BLaER1 treated with 17β-estradiol and CSF1 and Interleukin-3, amounts not matched to agents 10 nM and 100 nM (cell line): ENCODE measurements around the gene GUCY2F.
A peak's percentile ranks its signal among the peaks of the same experiment; 100 is the strongest.

ENCODE experiments used
- H3K27ac ChIP-seq, 11 experiments: shearing (Covaris generic); formaldehyde crosslinking; 2 replicates each; pipeline ENCODE4 v1.8.1; 2022
- H3K27me3 ChIP-seq, 11 experiments: shearing (Covaris generic); formaldehyde crosslinking; 2 replicates each; pipeline ENCODE4 v1.8.1; 2022
- H3K36me3 ChIP-seq, 11 experiments: shearing (Covaris generic); formaldehyde crosslinking; 2 replicates each; pipeline ENCODE4 v1.8.1; 2022
- H3K4me1 ChIP-seq, 10 experiments: shearing (Covaris generic); formaldehyde crosslinking; 2 replicates each; pipeline ENCODE4 v1.8.1; 2022
- H3K4me2 ChIP-seq, 11 experiments: shearing (Covaris generic); formaldehyde crosslinking; 2 replicates each; pipeline ENCODE4 v1.8.1; 2022
- H3K4me3 ChIP-seq, 10 experiments: shearing (Covaris generic); formaldehyde crosslinking; 2 replicates each; pipeline ENCODE4 v1.8.1; 2022
- H3K9ac ChIP-seq, 11 experiments: shearing (Covaris generic); formaldehyde crosslinking; 2 replicates each; pipeline ENCODE4 v1.8.1; 2022
- H3K9me3 ChIP-seq, 11 experiments: shearing (Covaris generic); formaldehyde crosslinking; replicated peaks in 1 of 11; 2 replicates each; pipeline ENCODE4 v1.8.1; 2022
- H4K20me1 ChIP-seq, 11 experiments: shearing (Covaris generic); formaldehyde crosslinking; 2 replicates each; pipeline ENCODE4 v1.8.1; 2022
- Cebpa-rat ChIP-seq, 11 experiments: shearing (Covaris generic); IDR thresholded peaks; 2 replicates each; pipeline ENCODE4 v1.8.1; 2022

Gene GUCY2F

DNA sequence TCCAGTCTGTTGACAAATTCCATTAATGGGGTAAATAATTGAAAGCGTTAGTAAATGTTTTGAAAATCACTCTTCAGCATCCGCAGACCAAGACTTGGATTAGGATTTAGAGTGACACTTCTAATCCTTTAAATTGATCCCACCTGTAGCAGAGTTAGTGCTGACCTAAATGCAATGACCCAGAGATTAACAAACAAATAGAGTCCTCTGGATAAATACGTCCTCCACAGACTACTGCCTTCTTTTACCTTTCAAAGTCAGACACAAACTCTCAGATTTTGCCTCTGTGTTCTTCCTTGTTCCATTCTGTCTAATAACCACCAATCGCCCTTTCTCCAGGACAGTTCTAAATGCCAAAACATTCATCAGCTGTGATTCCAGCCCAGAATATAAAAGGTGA is at the start of gene GUCY2F:
Gene GUCY2F (minus strand): TSS at position 101 of the 400 bp plus-strand sequence. CDS start 6,150 bp downstream, outside the sequence.
- Histone ChIP-seq H3K4me2 (no peak within 1 kb of the TSS), H3K27me3 (peaks cover 79 to 95% (median 86%) of the 10 kb centered on the region in 11 experiments), H3K36me3 (no peaks in the 10 kb centered on the region), H3K27ac (no peak within 1 kb of the TSS), H3K4me1 (peaks cover 0 to 5% (median under 1%) of the 10 kb centered on the region in 10 experiments; a peak in 9 of 20 replicates), H4K20me1 (no peaks in the 10 kb centered on the region), H3K9ac (no peak within 1 kb of the TSS), H3K4me3 (no peak within 1 kb of the TSS), H3K9me3 (no peaks in the 10 kb centered on the region)
- TF ChIP-seq Cebpa-rat (IDR thresholded peaks at IDR 0.05) = no peak

DNA sequence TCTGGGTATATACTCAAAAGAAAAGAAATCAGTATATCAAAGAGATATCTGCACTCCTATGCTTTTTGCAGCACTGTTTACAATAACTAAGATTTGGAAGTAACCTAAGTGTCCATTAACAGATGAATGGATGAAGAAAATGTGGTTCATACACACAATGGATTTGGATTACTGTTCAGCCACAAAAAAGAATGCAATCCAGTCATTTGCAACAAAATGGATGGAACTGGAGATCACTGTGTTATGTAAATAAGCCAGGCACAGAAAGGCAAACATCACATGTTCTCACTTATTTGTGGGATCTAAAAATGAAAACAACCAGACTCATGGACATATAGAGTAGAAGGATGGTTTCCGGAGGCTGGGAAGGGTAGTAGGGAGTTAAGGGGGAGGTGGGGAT is 37.1 kb upstream of the GUCY2F start:
- no peaks in the 10 kb centered on the region for H3K4me1 ChIP-seq
- H3K9ac ChIP-seq = no peak overlapping the region
- H3K27ac ChIP-seq = no peak overlapping the region
- H3K36me3 ChIP-seq = no peaks in the 10 kb centered on the region
- H3K4me3 ChIP-seq = no peak overlapping the region
- no peak overlapping the region for H3K4me2 ChIP-seq
- peaks cover 32 to 67% (median 58%) of the 10 kb centered on the region in 11 experiments for H3K27me3 ChIP-seq
- H4K20me1 ChIP-seq = no peaks in the 10 kb centered on the region
- TF ChIP-seq Cebpa-rat (IDR thresholded peaks at IDR 0.05) = no peak
- H3K9me3 ChIP-seq = no peaks in the 10 kb centered on the region

GRCh38 chrX:109511113-109511512 is 29.2 kb upstream of the GUCY2F start:
- TF ChIP-seq Cebpa-rat (IDR thresholded peaks at IDR 0.05) = no peak
- H3K4me2 ChIP-seq = no peak overlapping the region
- peaks cover 39 to 92% (median 74%) of the 10 kb centered on the region in 11 experiments for H3K27me3 ChIP-seq
- H3K27ac ChIP-seq = no peak overlapping the region
- H4K20me1 ChIP-seq = no peaks in the 10 kb centered on the region
- H3K36me3 ChIP-seq = no peaks in the 10 kb centered on the region
- H3K4me1 ChIP-seq = no peaks in the 10 kb centered on the region
- no peak overlapping the region for H3K9ac ChIP-seq
- H3K9me3 ChIP-seq = 0 out of 22 replicates have a peak, but pooled peaks cover 0 to 5% (median 0%) of the 10 kb centered on the region in 11 experiments
- no peak overlapping the region for H3K4me3 ChIP-seq

GRCh38 chrX:109508915-109509314 is 27.0 kb upstream of the GUCY2F start:
- Histone ChIP-seq H3K27ac (no peak overlapping the region), H3K27me3 (peaks cover 40 to 92% (median 69%) of the 10 kb centered on the region in 11 experiments), H3K9me3 (0 out of 22 replicates have a peak, but pooled peaks cover 0 to 5% (median 0%) of the 10 kb centered on the region in 11 experiments), H3K9ac (no peak overlapping the region), H3K4me1 (no peaks in the 10 kb centered on the region), H3K36me3 (no peaks in the 10 kb centered on the region), H4K20me1 (no peaks in the 10 kb centered on the region), H3K4me3 (no peak overlapping the region), H3K4me2 (no peak overlapping the region)
- no peak for TF ChIP-seq Cebpa-rat (IDR thresholded peaks at IDR 0.05)

- no peaks in the 10 kb centered on the region; a peak in 1 of 22 replicates for H4K20me1 ChIP-seq
- no peak for TF ChIP-seq Cebpa-rat (IDR thresholded peaks at IDR 0.05)
Observed at GRCh38 chrX:109501176-109501575, 19.3 kb upstream of the GUCY2F start.

DNA sequence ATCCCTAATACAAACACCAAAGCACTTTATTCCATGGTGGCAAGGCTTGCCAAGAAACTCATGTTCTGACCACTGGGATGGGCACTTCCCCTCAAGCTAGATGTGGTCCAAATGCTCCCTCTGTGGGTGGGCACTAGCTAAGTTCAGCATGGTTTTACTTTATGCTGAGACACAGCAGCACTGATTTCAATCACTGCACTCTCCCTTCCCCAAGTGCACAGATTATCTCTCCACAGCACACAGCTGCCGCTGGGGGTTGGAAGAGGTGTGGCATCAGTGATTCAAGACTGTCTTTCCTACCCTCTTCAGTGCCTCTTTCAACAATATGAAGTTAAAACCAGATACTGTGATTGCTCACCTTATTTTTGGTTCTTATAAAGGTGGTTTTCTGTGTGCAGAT is 16.5 kb upstream of the GUCY2F start:
- no peak overlapping the region for H3K4me2 ChIP-seq
- no peaks in the 10 kb centered on the region for H3K9me3 ChIP-seq
- H4K20me1 ChIP-seq = no peaks in the 10 kb centered on the region; a peak in 1 of 22 replicates
- H3K27ac ChIP-seq = no peak overlapping the region
- no peak for TF ChIP-seq Cebpa-rat (IDR thresholded peaks at IDR 0.05)
- H3K36me3 ChIP-seq = no peaks in the 10 kb centered on the region
- no peak overlapping the region for H3K4me3 ChIP-seq
- H3K9ac ChIP-seq = no peak overlapping the region
- no peaks in the 10 kb centered on the region for H3K4me1 ChIP-seq
- peaks cover 80 to 100% (median 96%) of the 10 kb centered on the region in 11 experiments for H3K27me3 ChIP-seq

More at GRCh38 chrX:109501176-109501575, 19.3 kb upstream of the GUCY2F start:
- Histone ChIP-seq H3K27me3 (peaks cover 68 to 100% (median 90%) of the 10 kb centered on the region in 11 experiments), H3K9me3 (no peaks in the 10 kb centered on the region), H3K4me3 (no peak overlapping the region), H3K4me1 (no peaks in the 10 kb centered on the region), H3K9ac (no peak overlapping the region), H3K4me2 (no peak overlapping the region), H3K27ac (no peak overlapping the region), H3K36me3 (no peaks in the 10 kb centered on the region)

DNA sequence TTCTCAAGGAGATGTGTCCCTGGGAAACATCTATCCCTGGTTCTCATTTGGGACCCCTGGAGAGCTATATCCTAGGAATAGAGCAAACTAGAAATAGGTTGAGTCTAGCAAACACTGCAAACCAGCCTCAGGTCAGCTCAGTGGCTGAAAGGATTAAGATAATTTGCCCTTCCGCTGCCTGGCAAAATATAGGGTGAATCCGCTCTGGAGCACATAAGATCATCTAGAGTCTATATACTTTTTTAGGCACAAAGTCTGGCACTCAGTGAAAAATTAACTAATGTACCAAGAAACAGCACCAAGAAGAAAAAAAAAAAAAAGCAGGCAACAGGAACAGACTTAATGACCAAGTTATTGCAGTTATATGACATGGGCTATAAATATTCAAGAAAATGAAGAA is 7.3 kb upstream of the GUCY2F start:
- TF ChIP-seq Cebpa-rat (IDR thresholded peaks at IDR 0.05) = no peak

DNA sequence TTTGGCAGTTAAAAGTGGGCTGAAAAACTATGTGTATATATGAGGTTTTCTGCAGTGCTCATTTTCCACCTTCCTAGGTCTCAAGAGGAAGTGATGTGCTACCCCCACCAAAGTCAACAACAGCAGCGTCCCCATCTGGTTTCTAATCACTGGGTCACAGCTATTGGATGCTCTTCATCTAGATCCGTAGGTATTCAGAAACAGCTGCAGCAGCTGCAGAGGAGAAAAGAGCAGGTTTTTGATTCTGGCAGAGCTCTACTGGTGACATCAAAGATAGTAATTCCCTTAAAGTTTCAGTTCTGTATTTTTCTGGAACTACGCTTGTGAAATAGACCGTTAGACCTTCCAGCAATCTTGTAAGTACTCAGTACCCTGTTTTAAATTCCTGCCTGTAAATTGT is 5.8 kb upstream of the GUCY2F start:
- H3K27ac ChIP-seq = peak overlapping the region in 7 of 11 experiments; percentile 8 to 71 (median 55); a peak in 12 of 22 replicates
- peaks cover 62 to 85% (median 73%) of the 10 kb centered on the region in 11 experiments for H3K27me3 ChIP-seq
- peak overlapping the region in 10 of 11 experiments; percentile 6 to 65 (median 37); a peak in 14 of 22 replicates for H3K4me2 ChIP-seq
- 0 out of 22 replicates have a peak overlapping the region, but pooled peaks of 1 of the 11 experiments have one; percentile 2 for H3K9ac ChIP-seq
- peaks cover 0 to 9% (median 2%) of the 10 kb centered on the region in 11 experiments; a peak in 3 of 22 replicates for H3K9me3 ChIP-seq
- H4K20me1 ChIP-seq = no peaks in the 10 kb centered on the region; a peak in 1 of 22 replicates
- TF ChIP-seq Cebpa-rat (IDR thresholded peaks at IDR 0.05) = 0 out of 22 replicates have a peak, but pooled peaks of 2 of the 11 experiments have one; percentile 19 to 31
- H3K4me3 ChIP-seq = no peak overlapping the region
- no peaks in the 10 kb centered on the region for H3K36me3 ChIP-seq
- peaks cover 0 to 28% (median 18%) of the 10 kb centered on the region in 10 experiments; a peak in 16 of 20 replicates for H3K4me1 ChIP-seq

More for the DNA sequence above, 7.3 kb upstream of the GUCY2F start:
- Histone ChIP-seq H3K4me3 (no peak overlapping the region), H3K27me3 (peaks cover 62 to 85% (median 73%) of the 10 kb centered on the region in 11 experiments), H3K9me3 (peaks cover 0 to 9% (median 2%) of the 10 kb centered on the region in 11 experiments; a peak in 3 of 22 replicates), H4K20me1 (no peaks in the 10 kb centered on the region; a peak in 1 of 22 replicates), H3K27ac (peak overlapping the region in 5 of 11 experiments; percentile 46 to 71 (median 55); a peak in 2 of 22 replicates), H3K9ac (0 out of 22 replicates have a peak overlapping the region, but pooled peaks of 1 of the 11 experiments have one; percentile 12), H3K36me3 (no peaks in the 10 kb centered on the region), H3K4me2 (peak overlapping the region in 5 of 11 experiments; percentile 15 to 65 (median 54); a peak in 5 of 22 replicates), H3K4me1 (peaks cover 0 to 28% (median 18%) of the 10 kb centered on the region in 10 experiments; a peak in 16 of 20 replicates)

DNA sequence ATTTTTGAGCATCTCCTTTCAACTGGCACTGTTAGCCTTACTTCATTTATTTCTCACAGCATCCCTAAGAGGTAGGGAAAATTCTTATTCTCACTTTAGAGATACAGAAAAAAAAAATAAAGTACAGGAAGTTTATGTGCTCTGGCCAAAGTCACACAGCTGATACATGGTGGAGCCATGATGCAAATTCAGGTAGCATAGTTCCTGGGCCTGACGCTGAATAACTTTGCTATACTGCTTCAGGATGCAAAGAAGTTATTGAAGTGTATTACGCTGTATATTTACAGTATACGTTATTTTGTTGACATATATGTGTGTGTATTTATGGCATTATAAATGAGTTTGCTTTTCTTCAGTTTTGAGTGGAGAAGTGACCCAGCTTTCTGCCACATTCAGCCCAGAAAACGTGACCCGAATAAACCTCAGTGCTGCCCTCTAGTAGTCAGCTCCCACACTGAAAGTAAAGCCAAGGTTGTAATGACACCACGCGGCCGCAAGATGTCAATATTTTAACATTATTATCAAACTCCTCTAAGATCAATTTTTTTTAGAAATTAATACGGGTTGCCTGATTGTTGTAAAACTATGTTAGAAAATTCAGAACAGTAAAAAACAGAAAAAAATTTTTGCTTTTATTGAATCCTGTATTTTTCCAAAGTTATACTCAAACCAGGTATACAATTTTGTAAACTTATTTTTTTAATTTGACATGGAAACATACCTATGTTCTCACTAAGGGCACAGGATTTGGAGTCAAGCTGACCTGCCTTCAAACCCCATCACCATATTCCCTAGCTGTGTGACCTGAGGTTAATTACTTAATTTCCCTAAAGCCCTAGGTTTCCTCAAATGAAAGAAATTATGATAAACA is 3.8 kb upstream of the GUCY2F start:
- no peak overlapping the region for H3K27ac ChIP-seq
- peaks cover 0 to 3% (median 1%) of the 10 kb centered on the region in 11 experiments; a peak in 3 of 22 replicates for H3K9me3 ChIP-seq
- no peaks in the 10 kb centered on the region for H3K36me3 ChIP-seq
- no peak overlapping the region for H3K4me2 ChIP-seq
- no peak overlapping the region for H3K4me3 ChIP-seq
- no peak for TF ChIP-seq Cebpa-rat (IDR thresholded peaks at IDR 0.05)
- H3K4me1 ChIP-seq = peaks cover 0 to 28% (median 18%) of the 10 kb centered on the region in 10 experiments; a peak in 16 of 20 replicates
- no peak overlapping the region for H3K9ac ChIP-seq
- peaks cover 65 to 85% (median 75%) of the 10 kb centered on the region in 11 experiments for H3K27me3 ChIP-seq
- no peaks in the 10 kb centered on the region; a peak in 1 of 22 replicates for H4K20me1 ChIP-seq
